K562 (cell line): ENCODE data around the gene GLYATL1.

Source experiments
- ELF4 ChIP-seq: fragments of 450-650 bp; formaldehyde crosslinking; IDR thresholded peaks from 2 replicates; pipeline ENCODE4 v1.4.0; 2022; ENCODE audit warnings: missing genetic modification characterization
- LEF1 ChIP-seq: fragments of 450-650 bp; IDR thresholded peaks from 2 replicates; pipeline ENCODE4 v1.6.1; 2016; ENCODE audit warnings: mild to moderate bottlenecking
- MXI1 ChIP-seq: IDR thresholded peaks from 2 replicates; pipeline ENCODE4 v1.6.1; 2011; ENCODE audit warnings: low read depth, mild to moderate bottlenecking, improper control_type of control experiment, low read length
- RNF2 ChIP-seq: sonication (generic); IDR thresholded peaks from 2 replicates; pipeline ENCODE4 v1.6.1; 2016
- TF ChIP-seq, protein P1 (sequence below): fragments of 250-450 bp; sonication (Bioruptor Pico); IDR thresholded peaks from 2 replicates; pipeline ENCODE4 v1.5.0; 2021; ENCODE audit warnings: mild to moderate bottlenecking, borderline replicate concordance
- TF ChIP-seq, protein P2 (sequence below), 3 experiments: IDR thresholded peaks in 2 of 3; conservative IDR thresholded peaks in 1 of 3; 2 replicates each; pipeline ENCODE4 v1.5.1; 2011 to 2012; ENCODE audit warnings: low read length in 3 of 3, mild to moderate bottlenecking in 3 of 3, control low read depth in 2 of 3, improper control_type of control experiment in 1 of 3, inconsistent platforms in 1 of 3, low read depth in 1 of 3, mixed read lengths in 1 of 3, moderate library complexity in 1 of 3; ENCODE audit not compliant: insufficient read depth in 2 of 3
- TF ChIP-seq, protein P3 (sequence below): IDR thresholded peaks from 2 replicates; pipeline ENCODE4 v1.6.1; 2014; ENCODE audit warnings: antibody characterized with exemption

DNA sequence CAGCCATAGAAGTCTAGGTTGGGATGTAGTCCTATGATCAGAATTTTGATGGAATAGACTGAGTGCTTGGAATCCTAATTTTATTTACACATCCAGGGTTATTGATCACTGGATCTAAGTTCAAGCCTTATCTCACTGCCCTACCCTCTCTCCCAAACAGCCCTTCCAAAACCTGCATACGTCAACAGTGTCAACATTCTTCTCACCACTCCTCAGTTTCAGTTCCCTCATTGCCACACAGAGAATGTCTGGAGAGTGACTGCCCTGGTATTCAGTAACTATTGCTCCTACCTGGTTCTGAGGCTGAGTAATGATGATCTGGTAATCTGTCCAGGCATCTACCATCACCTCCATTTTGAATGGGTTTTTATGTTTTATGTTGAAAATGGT, 60.0 kb downstream of the GLYATL1 start:
- TF ChIP-seq, protein P1, sequence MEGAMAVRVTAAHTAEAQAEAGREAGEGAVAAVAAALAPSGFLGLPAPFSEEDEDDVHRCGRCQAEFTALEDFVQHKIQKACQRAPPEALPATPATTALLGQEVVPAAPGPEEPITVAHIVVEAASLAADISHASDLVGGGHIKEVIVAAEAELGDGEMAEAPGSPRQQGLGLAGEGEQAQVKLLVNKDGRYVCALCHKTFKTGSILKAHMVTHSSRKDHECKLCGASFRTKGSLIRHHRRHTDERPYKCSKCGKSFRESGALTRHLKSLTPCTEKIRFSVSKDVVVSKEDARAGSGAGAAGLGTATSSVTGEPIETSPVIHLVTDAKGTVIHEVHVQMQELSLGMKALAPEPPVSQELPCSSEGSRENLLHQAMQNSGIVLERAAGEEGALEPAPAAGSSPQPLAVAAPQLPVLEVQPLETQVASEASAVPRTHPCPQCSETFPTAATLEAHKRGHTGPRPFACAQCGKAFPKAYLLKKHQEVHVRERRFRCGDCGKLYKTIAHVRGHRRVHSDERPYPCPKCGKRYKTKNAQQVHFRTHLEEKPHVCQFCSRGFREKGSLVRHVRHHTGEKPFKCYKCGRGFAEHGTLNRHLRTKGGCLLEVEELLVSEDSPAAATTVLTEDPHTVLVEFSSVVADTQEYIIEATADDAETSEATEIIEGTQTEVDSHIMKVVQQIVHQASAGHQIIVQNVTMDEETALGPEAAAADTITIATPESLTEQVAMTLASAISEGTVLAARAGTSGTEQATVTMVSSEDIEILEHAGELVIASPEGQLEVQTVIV (CRISPR knock-in tag): no peak
- TF ChIP-seq RNF2: no peak
- TF ChIP-seq ELF4: no peak
- TF ChIP-seq, protein P2, sequence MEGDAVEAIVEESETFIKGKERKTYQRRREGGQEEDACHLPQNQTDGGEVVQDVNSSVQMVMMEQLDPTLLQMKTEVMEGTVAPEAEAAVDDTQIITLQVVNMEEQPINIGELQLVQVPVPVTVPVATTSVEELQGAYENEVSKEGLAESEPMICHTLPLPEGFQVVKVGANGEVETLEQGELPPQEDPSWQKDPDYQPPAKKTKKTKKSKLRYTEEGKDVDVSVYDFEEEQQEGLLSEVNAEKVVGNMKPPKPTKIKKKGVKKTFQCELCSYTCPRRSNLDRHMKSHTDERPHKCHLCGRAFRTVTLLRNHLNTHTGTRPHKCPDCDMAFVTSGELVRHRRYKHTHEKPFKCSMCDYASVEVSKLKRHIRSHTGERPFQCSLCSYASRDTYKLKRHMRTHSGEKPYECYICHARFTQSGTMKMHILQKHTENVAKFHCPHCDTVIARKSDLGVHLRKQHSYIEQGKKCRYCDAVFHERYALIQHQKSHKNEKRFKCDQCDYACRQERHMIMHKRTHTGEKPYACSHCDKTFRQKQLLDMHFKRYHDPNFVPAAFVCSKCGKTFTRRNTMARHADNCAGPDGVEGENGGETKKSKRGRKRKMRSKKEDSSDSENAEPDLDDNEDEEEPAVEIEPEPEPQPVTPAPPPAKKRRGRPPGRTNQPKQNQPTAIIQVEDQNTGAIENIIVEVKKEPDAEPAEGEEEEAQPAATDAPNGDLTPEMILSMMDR (IDR thresholded peaks at IDR 0.05 in 2 of 3, conservative IDR thresholded peaks at IDR 0.05 in 1 of 3; ENCODE audit: insufficient read depth in 2 of 3, low read depth in 1 of 3, low read length in 3 of 3): no peak
- no peak for TF ChIP-seq MXI1
- TF ChIP-seq, protein P3, sequence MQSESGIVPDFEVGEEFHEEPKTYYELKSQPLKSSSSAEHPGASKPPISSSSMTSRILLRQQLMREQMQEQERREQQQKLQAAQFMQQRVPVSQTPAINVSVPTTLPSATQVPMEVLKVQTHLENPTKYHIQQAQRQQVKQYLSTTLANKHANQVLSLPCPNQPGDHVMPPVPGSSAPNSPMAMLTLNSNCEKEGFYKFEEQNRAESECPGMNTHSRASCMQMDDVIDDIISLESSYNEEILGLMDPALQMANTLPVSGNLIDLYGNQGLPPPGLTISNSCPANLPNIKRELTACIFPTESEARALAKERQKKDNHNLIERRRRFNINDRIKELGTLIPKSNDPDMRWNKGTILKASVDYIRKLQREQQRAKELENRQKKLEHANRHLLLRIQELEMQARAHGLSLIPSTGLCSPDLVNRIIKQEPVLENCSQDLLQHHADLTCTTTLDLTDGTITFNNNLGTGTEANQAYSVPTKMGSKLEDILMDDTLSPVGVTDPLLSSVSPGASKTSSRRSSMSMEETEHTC: no peak
- TF ChIP-seq LEF1: no peak
